Stomach smooth muscle (tissue), 2 donors: ENCODE results near the gene HOXA10.

ENCODE experiments used
- H3K27ac ChIP-seq: one replicate; pipeline ENCODE4 v1.7.0; 2013; ENCODE audit warnings: mild to moderate bottlenecking, low read length, inconsistent platforms
- H3K27me3 ChIP-seq, 2 donors: one replicate each; pipeline ENCODE4 v1.7.0; 2013; ENCODE audit warnings: low read length in 2 of 2; ENCODE audit not compliant: insufficient read depth in 2 of 2, control insufficient read depth in 1 of 2
- H3K36me3 ChIP-seq, 2 donors: one replicate each; pipeline ENCODE4 v1.7.0; 2013; ENCODE audit warnings: low read length in 2 of 2; ENCODE audit not compliant: control insufficient read depth in 2 of 2, insufficient read depth in 2 of 2
- H3K4me1 ChIP-seq: one replicate; pipeline ENCODE4 v1.7.0; 2013; ENCODE audit warnings: low read length; ENCODE audit not compliant: control insufficient read depth, insufficient read depth
- H3K4me3 ChIP-seq, 2 donors: one replicate each; pipeline ENCODE4 v1.7.0; 2013; ENCODE audit warnings: low read length in 2 of 2
- H3K9ac ChIP-seq, 2 donors: one replicate each; pipeline ENCODE4 v1.7.0; 2013; ENCODE audit warnings: low read length in 2 of 2, mild to moderate bottlenecking in 1 of 2
- H3K9me3 ChIP-seq, 2 donors: one replicate each; pipeline ENCODE4 v1.7.0; 2013; ENCODE audit warnings: low read length in 2 of 2; ENCODE audit not compliant: control insufficient read depth in 2 of 2
- donor health status: healthy.
- donor health status: Pancreatic carcinoma.

HOXA10 gene

GRCh38 chr7:27196287-27196767, 22.2 kb upstream of the HOXA10 start:
- Histone ChIP-seq H3K4me1 (peaks cover 28% of the 10 kb centered on the region), H3K9ac (no peak overlapping the region), H3K27ac (no peak overlapping the region), H3K27me3 (peaks cover 74 to 88% of the 10 kb centered on the region in 2 donors), H3K9me3 (peaks cover 0 to 3% of the 10 kb centered on the region in 2 donors), H3K4me3 (peak overlapping the region in 1 of 2 donors; percentile 17), H3K36me3 (no peaks in the 10 kb centered on the region)

GRCh38 chr7:27194686-27195379, 20.7 kb upstream of the HOXA10 start:
- Histone ChIP-seq H3K4me3 (no peak overlapping the region), H3K36me3 (no peaks in the 10 kb centered on the region)

GRCh38 chr7:27194002-27194352, 19.9 kb upstream of the HOXA10 start:
- Histone ChIP-seq H3K36me3 (no peaks in the 10 kb centered on the region), H3K27ac (no peak overlapping the region), H3K4me1 (peaks cover 13% of the 10 kb centered on the region), H3K9ac (no peak overlapping the region), H3K9me3 (peaks cover 0 to 3% of the 10 kb centered on the region in 2 donors), H3K27me3 (peaks cover 83 to 95% of the 10 kb centered on the region in 2 donors), H3K4me3 (no peak overlapping the region)

More at GRCh38 chr7:27194686-27195379, 20.7 kb upstream of the HOXA10 start:
- Histone ChIP-seq H3K27me3 (peaks cover 77 to 90% of the 10 kb centered on the region in 2 donors), H3K9ac (no peak overlapping the region), H3K27ac (no peak overlapping the region), H3K4me1 (peaks cover 15% of the 10 kb centered on the region), H3K9me3 (peaks cover 0 to 3% of the 10 kb centered on the region in 2 donors)

GRCh38 chr7:27193335-27194001, 19.3 kb upstream of the HOXA10 start:
- H3K4me3 ChIP-seq = peak overlapping the region in 1 of 2 donors; percentile 54

GRCh38 chr7:27192546-27193334, 18.6 kb upstream of the HOXA10 start:
- H3K27me3 ChIP-seq = peaks cover 83 to 95% of the 10 kb centered on the region in 2 donors
- peaks cover 0 to 1% of the 10 kb centered on the region in 2 donors for H3K9me3 ChIP-seq
- no peaks in the 10 kb centered on the region for H3K36me3 ChIP-seq
- H3K4me1 ChIP-seq = peaks cover 23% of the 10 kb centered on the region
- no peak overlapping the region for H3K9ac ChIP-seq
- peak overlapping the region; percentile 17 to 54 for H3K4me3 ChIP-seq
- no peak overlapping the region for H3K27ac ChIP-seq

More at GRCh38 chr7:27193335-27194001, 19.3 kb upstream of the HOXA10 start:
- H3K27me3 ChIP-seq = peaks cover 83 to 95% of the 10 kb centered on the region in 2 donors
- H3K9ac ChIP-seq = no peak overlapping the region
- peaks cover 17% of the 10 kb centered on the region for H3K4me1 ChIP-seq
- H3K9me3 ChIP-seq = peaks cover 0 to 3% of the 10 kb centered on the region in 2 donors
- no peak overlapping the region for H3K27ac ChIP-seq
- no peaks in the 10 kb centered on the region for H3K36me3 ChIP-seq

GRCh38 chr7:27191833-27192545, 17.9 kb upstream of the HOXA10 start:
- no peak overlapping the region for H3K27ac ChIP-seq

GRCh38 chr7:27191161-27191731, 17.1 kb upstream of the HOXA10 start:
- H3K4me3 ChIP-seq = no peak overlapping the region
- H3K27ac ChIP-seq = no peak overlapping the region
- H3K4me1 ChIP-seq = peaks cover 25% of the 10 kb centered on the region
- no peak overlapping the region for H3K9ac ChIP-seq
- peaks cover 87 to 94% of the 10 kb centered on the region in 2 donors for H3K27me3 ChIP-seq
- H3K36me3 ChIP-seq = no peaks in the 10 kb centered on the region
- H3K9me3 ChIP-seq = no peaks in the 10 kb centered on the region

More at GRCh38 chr7:27191833-27192545, 17.9 kb upstream of the HOXA10 start:
- Histone ChIP-seq H3K9me3 (no peaks in the 10 kb centered on the region), H3K4me1 (peaks cover 25% of the 10 kb centered on the region), H3K4me3 (peak overlapping the region in 1 of 2 donors; percentile 54), H3K9ac (no peak overlapping the region), H3K36me3 (no peaks in the 10 kb centered on the region), H3K27me3 (peaks cover 85 to 95% of the 10 kb centered on the region in 2 donors)

GRCh38 chr7:27189997-27190748, 16.1 kb upstream of the HOXA10 start:
- H3K27me3 ChIP-seq = peaks cover 90 to 97% of the 10 kb centered on the region in 2 donors

GRCh38 chr7:27189295-27189996, 15.3 kb upstream of the HOXA10 start:
- Histone ChIP-seq H3K9ac (no peak overlapping the region), H3K27me3 (peaks cover 90 to 97% of the 10 kb centered on the region in 2 donors), H3K4me3 (peak overlapping the region in 1 of 2 donors; percentile 35), H3K4me1 (peaks cover 36% of the 10 kb centered on the region), H3K36me3 (no peaks in the 10 kb centered on the region), H3K9me3 (peaks cover 0 to 2% of the 10 kb centered on the region in 2 donors), H3K27ac (no peak overlapping the region)

More at GRCh38 chr7:27189997-27190748, 16.1 kb upstream of the HOXA10 start:
- Histone ChIP-seq H3K4me3 (no peak overlapping the region), H3K9ac (no peak overlapping the region), H3K9me3 (no peaks in the 10 kb centered on the region), H3K36me3 (no peaks in the 10 kb centered on the region), H3K4me1 (peaks cover 29% of the 10 kb centered on the region), H3K27ac (no peak overlapping the region)
